ENCODE data around the gene TMEM132C. TPM values are rescaled to one million over a fixed set of nuclear protein-coding genes. Genes with fewer than 3 reads are reported as not detected.

TMEM132C gene
- total RNA-seq, 2 donors from 2014 or later, result 0.26 to 0.33 TPM

DNA sequence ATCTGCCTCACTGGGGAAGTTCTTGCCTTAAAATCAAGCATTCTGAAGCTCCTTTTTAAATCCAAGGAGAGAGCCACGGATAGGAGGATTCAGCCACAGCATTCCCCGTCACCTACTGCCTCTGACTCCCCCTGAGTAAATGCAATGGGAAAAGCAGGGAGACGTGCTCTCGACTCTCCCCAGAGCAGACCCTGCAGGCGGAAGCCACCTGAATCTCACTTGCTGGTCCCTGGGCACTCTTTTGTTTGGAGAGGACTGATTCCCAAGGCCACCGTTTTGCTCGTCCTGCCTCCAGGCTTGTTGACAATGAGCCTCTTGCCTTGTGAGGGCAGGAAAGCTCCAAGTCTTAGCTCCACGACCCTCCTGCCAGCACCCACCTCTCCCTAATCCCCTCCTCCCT lies 352.3 kb downstream of the TMEM132C start:
- H3K27ac ChIP-seq (ENCODE audit: low read depth, low read length), result no peak overlapping the region
- H3K27ac Mint-ChIP-seq, result peak overlapping the region; percentile 70
- H3K4me1 ChIP-seq (ENCODE audit: control insufficient read depth, insufficient read depth, low read length), result no peaks in the 10 kb centered on the region
- WGBS, 2 experiments (ENCODE audit: insufficient coverage in 1 of 2, insufficient read length in 1 of 2), result 62 to 74% methylated on average over 7 to 8 of the region's 8 CpGs
- H3K9me3 Mint-ChIP-seq, result peaks cover 8% of the 10 kb centered on the region
- no peaks in the 10 kb centered on the region for H3K9me3 ChIP-seq (ENCODE audit: control insufficient read depth, low read length)
- H3K36me3 Mint-ChIP-seq (ENCODE audit: low read depth), result no peaks in the 10 kb centered on the region
- DNase-seq, result peak; percentile 69
- H3K27me3 ChIP-seq (ENCODE audit: control insufficient read depth, insufficient read depth, low read length, poor library complexity, severe bottlenecking), result no peaks in the 10 kb centered on the region
- no peak overlapping the region for H3K4me3 ChIP-seq (ENCODE audit: low read length)
- H3K4me3 Mint-ChIP-seq, result peak overlapping the region; percentile 15
- H3K4me1 Mint-ChIP-seq, result peaks cover 15% of the 10 kb centered on the region
- no peaks in the 10 kb centered on the region for H3K36me3 ChIP-seq (ENCODE audit: control insufficient read depth, insufficient read depth, low read length)
- H3K27me3 Mint-ChIP-seq (ENCODE audit: insufficient read depth), result no peaks in the 10 kb centered on the region
- TF ChIP-seq, protein P1, sequence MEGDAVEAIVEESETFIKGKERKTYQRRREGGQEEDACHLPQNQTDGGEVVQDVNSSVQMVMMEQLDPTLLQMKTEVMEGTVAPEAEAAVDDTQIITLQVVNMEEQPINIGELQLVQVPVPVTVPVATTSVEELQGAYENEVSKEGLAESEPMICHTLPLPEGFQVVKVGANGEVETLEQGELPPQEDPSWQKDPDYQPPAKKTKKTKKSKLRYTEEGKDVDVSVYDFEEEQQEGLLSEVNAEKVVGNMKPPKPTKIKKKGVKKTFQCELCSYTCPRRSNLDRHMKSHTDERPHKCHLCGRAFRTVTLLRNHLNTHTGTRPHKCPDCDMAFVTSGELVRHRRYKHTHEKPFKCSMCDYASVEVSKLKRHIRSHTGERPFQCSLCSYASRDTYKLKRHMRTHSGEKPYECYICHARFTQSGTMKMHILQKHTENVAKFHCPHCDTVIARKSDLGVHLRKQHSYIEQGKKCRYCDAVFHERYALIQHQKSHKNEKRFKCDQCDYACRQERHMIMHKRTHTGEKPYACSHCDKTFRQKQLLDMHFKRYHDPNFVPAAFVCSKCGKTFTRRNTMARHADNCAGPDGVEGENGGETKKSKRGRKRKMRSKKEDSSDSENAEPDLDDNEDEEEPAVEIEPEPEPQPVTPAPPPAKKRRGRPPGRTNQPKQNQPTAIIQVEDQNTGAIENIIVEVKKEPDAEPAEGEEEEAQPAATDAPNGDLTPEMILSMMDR (conservative IDR thresholded peaks at IDR 0.05), result no peak
- no peak overlapping the region for H3K9ac ChIP-seq (ENCODE audit: extremely low read depth, low read length, poor library complexity, severe bottlenecking)

DNA sequence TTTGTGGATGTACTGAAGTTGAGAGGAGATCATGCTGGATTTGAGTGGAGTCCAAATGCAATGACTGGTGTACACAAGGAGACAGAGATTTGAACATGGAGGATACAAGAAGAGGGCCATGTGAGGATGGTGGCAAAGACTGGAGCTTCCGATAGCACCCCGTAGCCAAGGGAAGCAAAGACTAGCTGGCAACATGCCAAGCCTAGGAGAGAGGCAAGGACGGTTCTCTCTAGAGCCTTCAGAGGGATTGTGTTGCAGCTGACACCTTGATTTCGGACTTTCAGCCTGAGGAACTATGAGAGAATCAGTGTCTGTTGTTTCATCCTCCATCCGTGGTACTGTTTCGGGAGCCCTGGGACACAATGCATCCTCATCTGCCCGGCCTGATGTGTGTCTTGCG lies 354.3 kb downstream of the TMEM132C start:
- TF ChIP-seq, protein P1 (conservative IDR thresholded peaks at IDR 0.05), result no peak
- Histone ChIP-seq H3K4me1 (ENCODE audit: control insufficient read depth, insufficient read depth, low read length) (no peaks in the 10 kb centered on the region), H3K9ac (ENCODE audit: extremely low read depth, low read length, poor library complexity, severe bottlenecking) (no peak overlapping the region), H3K27ac (ENCODE audit: low read depth, low read length) (no peak overlapping the region), H3K9me3 (ENCODE audit: control insufficient read depth, low read length) (no peaks in the 10 kb centered on the region), H3K27me3 (ENCODE audit: control insufficient read depth, insufficient read depth, low read length, poor library complexity, severe bottlenecking) (no peaks in the 10 kb centered on the region), H3K36me3 (ENCODE audit: control insufficient read depth, insufficient read depth, low read length) (no peaks in the 10 kb centered on the region), H3K4me3 (ENCODE audit: low read length) (no peak overlapping the region)
- no peak for DNase-seq
- no peak overlapping the region for H3K4me3 Mint-ChIP-seq
- 91 to 93% methylated on average over 8 of the region's 8 CpGs for WGBS, 2 experiments (ENCODE audit: insufficient coverage in 1 of 2, insufficient read length in 1 of 2)
- H3K36me3 Mint-ChIP-seq (ENCODE audit: low read depth), result no peaks in the 10 kb centered on the region
- no peaks in the 10 kb centered on the region for H3K27me3 Mint-ChIP-seq (ENCODE audit: insufficient read depth)
- H3K9me3 Mint-ChIP-seq, result peaks cover 13% of the 10 kb centered on the region
- peaks cover 15% of the 10 kb centered on the region for H3K4me1 Mint-ChIP-seq
- no peak overlapping the region for H3K27ac Mint-ChIP-seq

DNA sequence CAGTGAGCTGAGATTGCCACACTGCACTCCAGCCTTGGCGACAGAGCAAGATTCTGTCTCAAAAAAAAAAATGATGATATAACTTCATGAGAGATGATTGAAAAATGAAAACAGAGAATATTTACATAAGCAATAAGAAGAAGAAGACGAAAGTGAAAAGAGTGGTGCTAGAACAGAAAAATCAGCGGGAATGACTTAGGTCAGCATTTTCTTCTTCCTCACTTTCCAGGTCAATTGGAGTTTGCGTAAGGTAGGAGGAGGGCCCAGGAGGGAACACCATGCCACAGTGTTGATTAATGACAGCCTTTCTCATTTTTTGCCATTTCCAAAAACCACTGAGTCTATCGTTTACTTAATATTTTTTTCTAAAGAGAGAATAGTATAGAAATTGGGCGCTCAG lies 356.8 kb downstream of the TMEM132C start:
- 90 to 97% methylated on average over 4 to 6 of the region's 6 CpGs for WGBS, 2 experiments (ENCODE audit: insufficient coverage in 1 of 2, insufficient read length in 1 of 2)
- TF ChIP-seq, protein P1 (conservative IDR thresholded peaks at IDR 0.05), result no peak
- peaks cover 3% of the 10 kb centered on the region for H3K27me3 Mint-ChIP-seq (ENCODE audit: insufficient read depth)

More for the DNA sequence above, 356.8 kb downstream of the TMEM132C start:
- H3K4me3 ChIP-seq (ENCODE audit: low read length), result no peak overlapping the region
- H3K9me3 ChIP-seq (ENCODE audit: control insufficient read depth, low read length), result no peaks in the 10 kb centered on the region
- H3K27ac ChIP-seq (ENCODE audit: low read depth, low read length), result no peak overlapping the region
- H3K36me3 ChIP-seq (ENCODE audit: control insufficient read depth, insufficient read depth, low read length), result no peaks in the 10 kb centered on the region
- H3K27me3 ChIP-seq (ENCODE audit: control insufficient read depth, insufficient read depth, low read length, poor library complexity, severe bottlenecking), result no peaks in the 10 kb centered on the region
- Mint-ChIP-seq H3K27ac (no peak overlapping the region), H3K9me3 (peaks cover 7% of the 10 kb centered on the region), H3K4me1 (peaks cover 15% of the 10 kb centered on the region), H3K4me3 (no peak overlapping the region), H3K36me3 (ENCODE audit: low read depth) (no peaks in the 10 kb centered on the region)
- no peaks in the 10 kb centered on the region for H3K4me1 ChIP-seq (ENCODE audit: control insufficient read depth, insufficient read depth, low read length)
- no peak overlapping the region for H3K9ac ChIP-seq (ENCODE audit: extremely low read depth, low read length, poor library complexity, severe bottlenecking)
- DNase-seq, result no peak
